ENCODE results near the gene SPRTN. TPM values are rescaled to one million over a fixed set of nuclear protein-coding genes. Genes with fewer than 3 reads are reported as not detected.

The SPRTN gene
- total RNA-seq, 4 donors from 2014 or later: 11.2 to 31.6 (median 20.9) TPM

DNA sequence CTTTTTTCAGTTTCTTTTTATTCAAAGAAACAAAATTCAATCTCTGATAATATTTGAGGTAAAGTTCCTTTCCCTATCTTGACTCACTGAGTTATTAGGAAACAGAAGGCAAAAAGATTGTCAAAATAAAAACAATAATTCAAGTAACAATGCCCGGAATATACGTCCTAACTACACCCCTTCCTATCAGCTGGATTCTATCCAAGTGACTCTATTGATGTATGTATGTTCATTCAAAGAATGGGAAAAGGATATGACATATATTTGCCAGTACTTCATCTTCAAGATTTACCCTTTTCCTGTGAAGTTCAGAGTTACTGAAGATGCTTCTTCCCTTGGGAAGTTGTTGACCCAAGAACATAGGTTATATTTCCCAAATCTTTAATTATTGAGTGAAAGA lies 13.7 kb downstream of the SPRTN start:
- DNase-seq (ENCODE audit: low spot score): no peak
- TF ChIP-seq, protein P1, sequence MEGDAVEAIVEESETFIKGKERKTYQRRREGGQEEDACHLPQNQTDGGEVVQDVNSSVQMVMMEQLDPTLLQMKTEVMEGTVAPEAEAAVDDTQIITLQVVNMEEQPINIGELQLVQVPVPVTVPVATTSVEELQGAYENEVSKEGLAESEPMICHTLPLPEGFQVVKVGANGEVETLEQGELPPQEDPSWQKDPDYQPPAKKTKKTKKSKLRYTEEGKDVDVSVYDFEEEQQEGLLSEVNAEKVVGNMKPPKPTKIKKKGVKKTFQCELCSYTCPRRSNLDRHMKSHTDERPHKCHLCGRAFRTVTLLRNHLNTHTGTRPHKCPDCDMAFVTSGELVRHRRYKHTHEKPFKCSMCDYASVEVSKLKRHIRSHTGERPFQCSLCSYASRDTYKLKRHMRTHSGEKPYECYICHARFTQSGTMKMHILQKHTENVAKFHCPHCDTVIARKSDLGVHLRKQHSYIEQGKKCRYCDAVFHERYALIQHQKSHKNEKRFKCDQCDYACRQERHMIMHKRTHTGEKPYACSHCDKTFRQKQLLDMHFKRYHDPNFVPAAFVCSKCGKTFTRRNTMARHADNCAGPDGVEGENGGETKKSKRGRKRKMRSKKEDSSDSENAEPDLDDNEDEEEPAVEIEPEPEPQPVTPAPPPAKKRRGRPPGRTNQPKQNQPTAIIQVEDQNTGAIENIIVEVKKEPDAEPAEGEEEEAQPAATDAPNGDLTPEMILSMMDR (IDR thresholded peaks at IDR 0.05): no peak
- ATAC-seq (ENCODE audit: low FRiP score): no peak

DNA sequence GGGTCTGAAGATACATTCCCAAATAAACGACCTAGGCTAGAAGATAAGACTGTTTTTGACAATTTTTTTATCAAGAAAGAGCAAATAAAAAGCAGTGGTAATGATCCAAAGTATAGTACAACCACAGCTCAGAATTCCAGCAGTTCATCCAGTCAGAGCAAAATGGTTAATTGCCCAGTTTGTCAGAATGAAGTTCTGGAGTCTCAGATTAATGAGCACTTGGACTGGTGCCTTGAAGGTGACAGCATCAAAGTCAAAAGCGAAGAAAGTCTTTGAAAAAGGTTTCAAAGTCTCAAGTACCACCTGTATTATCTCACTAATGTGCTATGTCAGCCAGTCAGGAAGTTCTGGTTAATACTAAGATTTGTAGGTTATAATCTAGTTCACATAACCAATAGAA lies 15.0 kb downstream of the SPRTN start:
- DNase-seq (ENCODE audit: low spot score): no peak
- TF ChIP-seq, protein P1 (IDR thresholded peaks at IDR 0.05): no peak

DNA sequence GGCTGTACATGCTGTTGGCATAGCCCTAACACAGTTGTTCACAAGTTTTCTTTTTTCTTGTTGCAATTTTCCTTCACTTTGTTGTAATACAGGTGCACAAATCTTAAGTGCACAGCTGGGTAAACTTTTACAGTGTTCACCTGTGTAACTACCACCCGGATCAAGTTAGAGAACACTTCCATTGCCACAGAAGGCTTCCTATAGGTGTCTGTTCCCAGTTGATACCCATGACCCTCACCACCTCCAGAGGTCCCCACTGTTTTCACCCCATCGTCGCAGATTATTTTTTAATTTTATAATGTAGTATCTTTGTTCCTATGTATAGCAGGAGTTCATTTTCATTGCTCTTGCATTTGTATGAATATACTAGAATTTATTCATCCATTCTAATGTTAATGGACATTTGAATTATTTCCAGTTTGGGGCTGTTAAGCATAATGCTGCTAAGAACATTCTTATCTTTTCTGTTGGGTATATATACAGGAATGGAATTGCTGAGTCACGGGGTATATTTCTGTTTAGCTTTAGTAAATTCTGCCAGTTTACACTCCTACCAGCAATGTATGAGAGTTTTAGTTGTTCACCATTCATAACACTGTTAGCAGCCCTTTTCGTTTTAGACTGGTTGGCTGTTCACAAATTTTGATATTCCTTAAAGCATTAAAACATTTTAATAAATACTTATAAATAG lies 16.4 kb downstream of the SPRTN start:
- ATAC-seq (ENCODE audit: low FRiP score): no peak
- TF ChIP-seq, protein P1 (IDR thresholded peaks at IDR 0.05): no peak
- DNase-seq (ENCODE audit: low spot score): no peak

More for the DNA sequence above, 15.0 kb downstream of the SPRTN start:
- ATAC-seq (ENCODE audit: low FRiP score): no peak

DNA sequence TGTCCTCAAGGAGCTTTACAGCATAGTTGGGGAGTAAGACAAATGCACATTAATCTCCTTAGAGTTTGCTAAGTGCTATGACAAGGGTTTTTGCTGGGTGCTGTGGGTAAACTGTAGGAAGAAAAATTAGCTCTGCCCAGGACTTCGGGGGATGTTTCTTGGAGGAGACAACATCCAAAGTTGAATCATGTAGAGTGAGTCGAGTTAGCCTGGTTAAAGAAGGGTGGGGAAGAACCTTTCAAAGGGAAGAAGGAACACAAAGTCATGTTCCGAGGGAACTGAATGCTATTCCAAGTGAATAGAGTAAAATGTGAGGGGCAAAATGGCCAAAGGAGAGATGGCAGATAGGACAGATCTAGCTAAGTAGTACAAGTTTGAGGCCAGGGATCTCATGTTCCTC lies 17.1 kb downstream of the SPRTN start:
- TF ChIP-seq, protein P1 (IDR thresholded peaks at IDR 0.05): no peak
- DNase-seq (ENCODE audit: low spot score): no peak
- ATAC-seq (ENCODE audit: low FRiP score): no peak

DNA sequence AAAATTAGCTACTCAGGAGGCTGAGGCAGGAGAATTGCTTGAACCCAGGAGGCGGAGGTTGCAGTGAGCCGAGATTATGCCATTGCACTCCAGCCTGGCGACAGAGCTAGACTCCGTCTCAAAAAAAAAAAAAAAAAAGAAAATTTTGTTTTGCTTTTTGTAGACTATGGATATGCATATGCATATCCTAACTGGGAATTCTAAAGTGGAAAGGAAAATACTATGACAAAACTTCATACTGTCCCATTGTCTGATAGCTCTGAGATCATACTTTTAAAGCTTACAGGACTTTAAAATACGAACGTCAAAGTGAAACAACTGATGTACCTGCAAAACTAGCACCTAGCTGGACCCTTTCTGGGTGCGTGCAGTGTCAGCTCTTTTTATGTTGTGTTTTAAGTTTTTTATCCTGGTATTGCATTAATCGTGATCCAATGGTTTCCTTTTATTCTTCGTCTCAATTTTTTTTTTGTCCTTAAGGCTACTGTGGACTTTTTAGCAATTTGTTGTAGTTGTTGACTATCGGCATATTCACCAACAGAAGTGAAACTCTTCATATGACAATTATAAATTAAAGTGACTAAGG lies 19.2 kb downstream of the SPRTN start:
- DNase-seq (ENCODE audit: low spot score) (no peak), ATAC-seq (ENCODE audit: low FRiP score) (no peak)
- TF ChIP-seq, protein P1 (IDR thresholded peaks at IDR 0.05): no peak

DNA sequence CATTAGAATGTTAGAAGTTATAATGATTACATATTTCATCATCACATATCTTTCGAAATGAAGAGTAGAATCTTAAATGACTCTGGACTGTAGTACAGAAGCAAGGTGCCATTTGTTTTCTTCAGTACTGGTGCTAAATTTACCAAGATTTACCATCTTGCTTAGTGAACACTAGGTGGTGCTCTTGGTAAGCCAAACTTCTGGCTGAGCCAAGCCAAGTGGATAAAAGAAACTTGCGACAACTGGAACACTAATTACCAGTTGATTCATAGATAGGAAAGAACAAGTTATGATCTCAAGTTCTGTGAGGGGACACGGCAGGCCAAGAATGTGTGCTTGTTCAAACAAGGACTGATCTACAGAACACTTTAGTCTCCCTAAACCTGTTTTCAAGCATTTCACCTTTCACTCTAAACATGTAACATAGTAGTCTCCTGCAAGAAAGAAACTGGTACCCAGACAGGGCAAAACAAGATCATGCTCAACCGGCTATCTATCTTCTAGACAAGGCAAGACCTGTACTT lies 19.8 kb downstream of the SPRTN start:
- ATAC-seq (ENCODE audit: low FRiP score) (peak; percentile 84), DNase-seq (ENCODE audit: low spot score) (no peak)
- TF ChIP-seq, protein P1 (IDR thresholded peaks at IDR 0.05): peak in 2 of 3 donors; percentile 16 to 64

DNA sequence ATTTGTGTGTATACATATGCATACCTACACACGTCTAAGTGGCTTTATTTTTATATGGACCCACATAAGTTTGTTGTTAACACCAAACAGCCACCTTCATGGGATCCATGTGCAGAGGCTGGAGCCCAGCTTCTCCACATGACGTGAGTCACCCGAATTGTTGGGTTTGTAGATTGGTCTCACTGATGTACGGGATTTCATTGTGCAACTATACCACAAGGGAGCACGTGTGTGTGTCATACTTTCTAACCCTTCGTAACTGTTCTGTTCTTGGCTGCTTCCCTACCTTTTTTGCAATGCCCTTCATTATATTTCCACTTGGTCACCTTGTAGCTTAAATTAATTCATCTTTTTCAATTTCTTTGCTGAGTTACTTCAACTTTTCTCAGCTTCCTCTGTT lies 21.0 kb downstream of the SPRTN start:
- peak; percentile 52 for ATAC-seq (ENCODE audit: low FRiP score)
- DNase-seq (ENCODE audit: low spot score): no peak
- TF ChIP-seq, protein P1 (IDR thresholded peaks at IDR 0.05): no peak
